Cardiac muscle cell (in vitro differentiated cells and primary cell): ENCODE results near the gene ATP8A1. TPM values are rescaled to one million over a fixed set of nuclear protein-coding genes. Genes with fewer than 3 reads are reported as not detected.
"Not testable (repeated sequence)": the region's sequence is repeated elsewhere in the genome, so short reads cannot be mapped to it uniquely, and the experiment has no call there.

Experiments
- DNase-seq, 2 donors: peaks; one replicate each; pipeline versions ENCODE4 v3.0.0 to v3.0.0-alpha.2; 2010 to 2017; ENCODE audit warnings: low read depth in 1 of 2, low spot score in 1 of 2
- H3K27ac ChIP-seq: fragments of 200-600 bp; sonication (generic); 2 replicates; pipeline ENCODE4 v1.5.1; 2016
- H3K27me3 ChIP-seq: fragments of 200-600 bp; sonication (generic); 2 replicates; pipeline ENCODE4 v1.6.0; 2016; ENCODE audit warnings: control low read depth
- H3K36me3 ChIP-seq: fragments of 200-600 bp; sonication (generic); 2 replicates; pipeline ENCODE4 v1.5.1; 2016; ENCODE audit warnings: control low read depth
- H3K4me1 ChIP-seq: fragments of 200-600 bp; sonication (generic); 2 replicates; pipeline ENCODE4 v1.8.1; 2017; ENCODE audit warnings: low read depth, mild to moderate bottlenecking, mixed run types
- H3K4me3 ChIP-seq: fragments of 200-600 bp; sonication (generic); 2 replicates; pipeline ENCODE4 v1.5.1; 2016; ENCODE audit warnings: mild to moderate bottlenecking
- H3K9me3 ChIP-seq: fragments of 200-600 bp; sonication (generic); 2 replicates; pipeline ENCODE4 v1.5.1; 2017; ENCODE audit warnings: low read depth, mild to moderate bottlenecking, control low read depth
- CTCF ChIP-seq: IDR thresholded peaks from 2 replicates; pipeline ENCODE4 v1.5.1; 2012; ENCODE audit warnings: low read depth, mild to moderate bottlenecking, low read length
- polyA plus RNA-seq: library from polyadenylated mRNA; unstranded; fragments of >200 nt; fragmentation: Nextera tagmentation; extraction: Ambion mirVana; gene quantifications from 2 replicates; pipeline ENCODE4 v1.2.1, GENCODE V29; 2016
- total RNA-seq: library from RNA; depleted of rRNA; stranded (reverse); fragments of >200 nt; gene quantifications from 2 replicates; pipeline ENCODE4 v1.2.3, GENCODE V29; 2016

Gene ATP8A1
- total and polyA plus RNA-seq, 2 experiments from 2014 or later, result 5.0 to 22.7 TPM

- Histone ChIP-seq H3K36me3 (no peaks in the 10 kb centered on the region), H3K4me1 (peaks cover 21% of the 10 kb centered on the region), H3K27ac (no peak overlapping the region), H3K4me3 (no peak overlapping the region), H3K27me3 (peaks cover 35% of the 10 kb centered on the region), H3K9me3 (no peaks in the 10 kb centered on the region)
- no peak for TF ChIP-seq CTCF
- DNase-seq, result no peak
Observed at GRCh38 chr4:42391355-42391664, 265.6 kb downstream of the ATP8A1 start.

DNA sequence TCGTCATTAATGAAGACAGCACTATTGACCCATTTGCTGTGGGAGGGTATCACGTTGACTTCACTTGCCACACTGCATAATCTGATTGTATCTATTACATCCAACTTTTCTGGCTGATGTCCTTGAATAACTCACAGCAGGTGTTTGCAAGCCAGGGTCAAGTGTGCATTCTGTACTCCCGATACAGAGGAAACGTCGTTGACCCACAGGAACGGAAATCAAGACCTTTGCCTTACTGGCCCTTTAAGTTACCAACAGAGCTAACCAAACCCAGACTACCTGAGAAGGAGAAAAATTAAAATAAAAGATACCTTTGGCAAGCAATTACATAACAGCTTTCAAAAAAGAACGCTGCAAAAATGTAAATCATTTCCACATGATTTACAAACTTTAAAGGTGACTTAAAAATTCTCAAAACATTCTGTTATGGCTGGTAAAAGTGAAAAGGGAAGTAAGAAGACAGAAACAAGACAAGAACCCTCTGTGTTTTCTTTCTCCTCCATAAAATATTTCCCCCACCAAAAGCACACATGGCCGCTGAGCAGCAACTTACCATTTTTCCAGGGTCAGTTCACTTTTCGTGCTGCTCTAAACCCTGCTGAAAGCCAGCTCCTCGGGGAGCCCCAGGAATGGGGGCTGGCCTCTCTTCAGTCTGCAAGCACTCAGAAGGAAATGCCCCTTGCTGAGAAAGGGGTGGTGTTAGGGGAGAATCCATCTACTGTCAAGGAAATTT, 266.1 kb downstream of the ATP8A1 start:
- no peak overlapping the region for H3K27ac ChIP-seq
- no peak for DNase-seq
- H3K36me3 ChIP-seq, result no peaks in the 10 kb centered on the region
- H3K9me3 ChIP-seq, result no peaks in the 10 kb centered on the region
- no peak overlapping the region for H3K4me3 ChIP-seq
- peaks cover 33% of the 10 kb centered on the region for H3K27me3 ChIP-seq
- H3K4me1 ChIP-seq, result peaks cover 20% of the 10 kb centered on the region
- TF ChIP-seq CTCF, result no peak

DNA sequence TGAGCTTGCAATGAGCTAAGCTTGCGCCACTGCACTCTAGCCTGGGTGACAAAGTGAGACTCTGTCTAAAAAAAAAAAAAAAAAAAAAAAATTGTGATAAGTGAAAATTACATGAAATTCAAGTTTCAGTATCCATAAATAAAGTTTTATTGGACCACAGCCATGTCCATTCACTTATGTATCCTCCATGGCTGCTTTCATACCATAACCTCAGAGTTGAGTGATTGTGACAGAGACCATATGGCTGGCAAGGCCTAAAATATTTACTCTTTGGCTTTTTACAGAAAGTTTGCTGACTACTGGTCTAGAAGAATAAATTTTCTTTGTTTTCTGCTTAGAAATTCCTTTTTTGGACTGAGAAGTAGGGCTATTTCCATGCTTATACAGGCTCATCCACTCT, 271.4 kb downstream of the ATP8A1 start:
- Histone ChIP-seq H3K36me3 (no peaks in the 10 kb centered on the region), H3K9me3 (no peaks in the 10 kb centered on the region), H3K27ac (no peak overlapping the region), H3K4me1 (no peaks in the 10 kb centered on the region), H3K4me3 (no peak overlapping the region), H3K27me3 (peaks cover 8% of the 10 kb centered on the region)
- DNase-seq, result peak in 1 of 2 donors; percentile 23
- TF ChIP-seq CTCF, result no peak

DNA sequence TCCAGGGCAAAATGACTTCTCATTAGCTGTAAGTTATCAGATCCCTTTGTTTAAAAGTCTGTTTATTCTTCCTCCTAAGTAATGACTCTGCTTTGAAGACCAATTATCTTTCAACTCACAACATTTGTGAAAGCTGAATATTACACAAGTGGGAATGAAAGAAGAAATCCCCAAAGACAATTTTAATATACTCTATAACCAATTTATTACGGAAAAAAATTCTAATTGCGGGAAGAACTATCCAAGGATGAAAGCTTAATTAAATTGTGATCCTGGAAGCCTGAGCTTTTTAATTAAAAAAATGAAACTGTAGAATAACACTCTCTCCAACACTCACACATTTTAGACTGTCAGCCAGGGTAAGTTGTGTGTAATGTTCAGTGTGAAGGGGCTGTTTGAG, 275.2 kb downstream of the ATP8A1 start:
- no peaks in the 10 kb centered on the region for H3K36me3 ChIP-seq
- H3K27ac ChIP-seq, result no peak overlapping the region
- DNase-seq, result no peak
- H3K9me3 ChIP-seq, result no peaks in the 10 kb centered on the region
- peaks cover 3% of the 10 kb centered on the region for H3K27me3 ChIP-seq
- no peak for TF ChIP-seq CTCF
- H3K4me1 ChIP-seq, result no peaks in the 10 kb centered on the region
- H3K4me3 ChIP-seq, result no peak overlapping the region

GRCh38 chr4:42377497-42377896, 279.4 kb downstream of the ATP8A1 start:
- H3K27me3 ChIP-seq, result no peaks in the 10 kb centered on the region
- TF ChIP-seq CTCF, result no peak
- no peak overlapping the region for H3K27ac ChIP-seq
- no peaks in the 10 kb centered on the region for H3K36me3 ChIP-seq
- DNase-seq, result no peak
- no peak overlapping the region for H3K4me3 ChIP-seq
- no peaks in the 10 kb centered on the region for H3K4me1 ChIP-seq
- no peaks in the 10 kb centered on the region for H3K9me3 ChIP-seq

DNA sequence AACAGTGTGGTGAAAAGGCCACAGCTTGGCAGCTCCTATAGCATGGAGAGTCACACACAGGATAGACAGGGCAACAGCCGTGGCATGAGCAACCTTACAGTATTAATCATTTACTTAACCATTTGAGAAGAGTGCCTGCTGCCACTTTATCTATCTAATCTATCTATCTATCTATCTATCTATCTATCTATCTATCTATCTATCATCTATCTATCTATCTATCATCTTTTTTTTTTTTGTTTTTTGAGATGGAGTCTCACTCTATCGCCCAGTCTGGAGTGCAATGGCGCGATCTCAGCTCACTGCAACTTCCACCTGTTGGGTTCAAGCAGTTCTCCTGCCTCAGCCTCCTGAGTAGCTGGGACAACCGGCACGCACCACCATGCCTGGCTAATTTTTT, 284.6 kb downstream of the ATP8A1 start:
- not testable (repeated sequence) for H3K27ac ChIP-seq, H3K4me3 ChIP-seq

More for the DNA sequence above, 284.6 kb downstream of the ATP8A1 start:
- not testable (repeated sequence) for DNase-seq, H3K9me3 ChIP-seq, H3K4me1 ChIP-seq, H3K36me3 ChIP-seq, H3K27me3 ChIP-seq
